Lung (tissue), 12 donors: Measurements from ENCODE around the gene TEC. TPM values are rescaled to one million over a fixed set of nuclear protein-coding genes. Genes with fewer than 3 reads are reported as not detected.

Experiments
- ATAC-seq: fragments of 200-7000 bp; cut with Tn5 transposase; one replicate; pipeline ENCODE4 v1.9.1; 2020; ENCODE audit warnings: moderate number of reproducible peaks; ENCODE audit not compliant: insufficient read depth, low FRiP score
- DNase-seq, 3 donors: peaks; one replicate each; pipeline ENCODE4 v3.0.0-alpha.2; 2013 to 2017
- H3K27ac ChIP-seq, 2 donors: one replicate each; pipeline ENCODE4 v1.5.1; 2013; ENCODE audit warnings: mild to moderate bottlenecking in 2 of 2, moderate library complexity in 2 of 2, control low read depth in 1 of 2, inconsistent platforms in 1 of 2, low read depth in 1 of 2, low read length in 1 of 2
- H3K27me3 ChIP-seq, 3 donors: one replicate each; pipeline ENCODE4 v1.5.1; 2013; ENCODE audit warnings: low read length in 2 of 3; ENCODE audit not compliant: control insufficient read depth in 3 of 3, insufficient read depth in 3 of 3
- H3K36me3 ChIP-seq, 4 donors: one replicate each; pipeline ENCODE4 v1.5.1; 2013; ENCODE audit warnings: low read length in 4 of 4, mild to moderate bottlenecking in 1 of 4, moderate library complexity in 1 of 4; ENCODE audit not compliant: control insufficient read depth in 4 of 4, insufficient read depth in 4 of 4
- H3K4me1 ChIP-seq, 5 donors: one replicate each; pipeline ENCODE4 v1.5.1; 2013; ENCODE audit warnings: low read length in 5 of 5, mild to moderate bottlenecking in 2 of 5, moderate library complexity in 1 of 5; ENCODE audit not compliant: control insufficient read depth in 5 of 5, insufficient read depth in 5 of 5
- H3K4me3 ChIP-seq: one replicate; pipeline ENCODE4 v1.5.1; 2013; ENCODE audit warnings: mild to moderate bottlenecking, control low read depth, moderate library complexity
- H3K9ac ChIP-seq, 2 donors: one replicate each; pipeline ENCODE4 v1.5.1; 2013; ENCODE audit warnings: low read length in 2 of 2, control low read depth in 1 of 2; ENCODE audit not compliant: insufficient read depth in 1 of 2
- H3K9me3 ChIP-seq, 4 donors: one replicate each; pipeline ENCODE4 v1.5.1; 2013; ENCODE audit warnings: low read length in 3 of 4, mild to moderate bottlenecking in 1 of 4, moderate library complexity in 1 of 4; ENCODE audit not compliant: control insufficient read depth in 4 of 4, insufficient read depth in 3 of 4
- CTCF ChIP-seq: IDR thresholded peaks from 2 replicates; pipeline ENCODE4 v1.5.1; 2012; ENCODE audit warnings: mild to moderate bottlenecking; ENCODE audit errors: control extremely low read depth, extremely low read depth
- WGBS, 2 donors: extraction: QIAGEN DNeasy Blood & Tissue Kit; methylation state at CpG; one replicate each; pipeline ENCODE4 v1.1.7; 2013; 5-methylcytosine and 5-hydroxymethylcytosine counted together
- polyA plus RNA-seq, 2 donors: library from polyadenylated mRNA; stranded (reverse); fragments of 200-250 nt; gene quantifications; one replicate each; pipeline ENCODE4 v1.2.1, GENCODE V29; 2013
- total RNA-seq, 2 donors: library from RNA; depleted of rRNA in 1 of 2; stranded (reverse); fragments of >200 nt in 1 of 2; gene quantifications; one replicate each; pipeline ENCODE4 v1.2.1, GENCODE V29; 2014 to 2021
- donor health status: control.
- donor health status: control.
- donor health status: Bipolar disorder and iron deficiency.
- donor health status: healthy.
- donor health status: DM: yes; HTN: yes; CAD: no.

Gene TEC
- total and polyA plus RNA-seq, 4 donors = 2.0 to 19.8 (median 3.1) TPM

GRCh38 chr4:48205107-48205506 lies 64.5 kb downstream of the TEC start:
- 61 to 72% methylated on average over 2 of the region's 2 CpGs for WGBS, 2 donors
- H3K36me3 ChIP-seq = no peaks in the 10 kb centered on the region
- no peaks in the 10 kb centered on the region for H3K27me3 ChIP-seq
- H3K27ac ChIP-seq = no peak overlapping the region
- peaks cover 0 to 4% (median 0%) of the 10 kb centered on the region in 5 donors for H3K4me1 ChIP-seq
- H3K9ac ChIP-seq = no peak overlapping the region
- no peaks in the 10 kb centered on the region for H3K9me3 ChIP-seq
- H3K4me3 ChIP-seq = no peak overlapping the region
- DNase-seq (no peak), ATAC-seq (no peak)
- no peak for TF ChIP-seq CTCF

GRCh38 chr4:48203819-48204218 lies 65.8 kb downstream of the TEC start:
- Histone ChIP-seq H3K9me3 (no peaks in the 10 kb centered on the region), H3K9ac (no peak overlapping the region), H3K27me3 (no peaks in the 10 kb centered on the region), H3K27ac (no peak overlapping the region), H3K36me3 (no peaks in the 10 kb centered on the region), H3K4me3 (no peak overlapping the region), H3K4me1 (peaks cover 0 to 4% (median 0%) of the 10 kb centered on the region in 5 donors)
- ATAC-seq (no peak), DNase-seq (no peak)
- no peak for TF ChIP-seq CTCF
- WGBS, 2 donors = 63 to 73% methylated on average over 3 of the region's 3 CpGs

GRCh38 chr4:48197643-48198237 lies 71.9 kb downstream of the TEC start:
- no peak for DNase-seq
- Histone ChIP-seq H3K36me3 (no peaks in the 10 kb centered on the region), H3K9ac (no peak overlapping the region), H3K27ac (no peak overlapping the region), H3K4me3 (no peak overlapping the region), H3K4me1 (peaks cover 0 to 2% (median 0%) of the 10 kb centered on the region in 5 donors), H3K9me3 (no peaks in the 10 kb centered on the region), H3K27me3 (no peaks in the 10 kb centered on the region)
- ATAC-seq = no peak
- no peak for TF ChIP-seq CTCF
- WGBS, 2 donors = 90 to 94% methylated on average over 5 of the region's 5 CpGs
